PC-3 (cell line): ENCODE results near the gene OR2AT4. TPM values are rescaled to one million over a fixed set of nuclear protein-coding genes. Genes with fewer than 3 reads are reported as not detected.

Experiments
- ATAC-seq: fragments of 200-7000 bp; cut with Tn5 transposase; 2 replicates; pipeline ENCODE4 v1.9.1; 2020; ENCODE audit warnings: mild to moderate bottlenecking, moderate library complexity
- Bru-seq: library from RNA; stranded (reverse); fragments of 400-500 nt; gene quantifications from one replicate; lab custom pipeline; 2021; lab: Mats Ljungman, UMichigan
- BruChase-seq, 2 experiments: library from RNA; stranded (reverse); fragments of 400-500 nt; gene quantifications; one replicate each; lab custom pipeline; 2021; lab: Mats Ljungman, UMichigan
- BruUV-seq: library from RNA; stranded (reverse); fragments of 400-500 nt; replicated peaks from 2 replicates; lab custom pipeline; 2021; lab: Mats Ljungman, UMichigan
- CTCF ChIA-PET: fragments of 300-600 bp; sonication (Branson Sonifier 250); formaldehyde crosslinking; loops from one replicate; lab custom pipeline; 2022; ENCODE audit warnings: antibody characterized with exemption; lab: Charles Lee
- POLR2A ChIA-PET: fragments of 300-600 bp; sonication (Branson Sonifier 250); formaldehyde crosslinking; loops from one replicate; lab custom pipeline; 2022; ENCODE audit warnings: antibody characterized with exemption; ENCODE audit not compliant: unreplicated experiment; lab: Charles Lee
- DNase-seq: peaks from one replicate; pipeline ENCODE4 v3.0.0-alpha.2; 2015
- H2AFZ ChIP-seq: fragments of 300-600 bp; sonication (generic); 2 replicates; pipeline ENCODE4 v1.6.0; 2016; ENCODE audit warnings: antibody characterized with exemption, low read length
- H3F3A ChIP-seq: fragments of 300-600 bp; sonication (generic); one replicate; pipeline ENCODE4 v1.6.0; 2017; ENCODE audit warnings: antibody characterized with exemption, low read length, control low read depth, mild to moderate bottlenecking; ENCODE audit not compliant: unreplicated experiment
- H3K27ac ChIP-seq: fragments of 300-600 bp; sonication (generic); 2 replicates; pipeline ENCODE4 v1.5.1; 2016; ENCODE audit warnings: mild to moderate bottlenecking, low read length
- H3K27me3 ChIP-seq: fragments of 300-600 bp; sonication (generic); 2 replicates; pipeline ENCODE4 v1.6.1; 2016; ENCODE audit warnings: low read length, mixed read lengths
- H3K36me3 ChIP-seq: fragments of 300-600 bp; sonication (generic); 2 replicates; pipeline ENCODE4 v1.6.1; 2016; ENCODE audit warnings: low read depth, mixed run types, low read length, mixed read lengths
- H3K4me1 ChIP-seq: fragments of 300-600 bp; sonication (generic); 2 replicates; pipeline ENCODE4 v1.5.1; 2016; ENCODE audit warnings: low read length; ENCODE audit not compliant: insufficient read depth
- H3K4me2 ChIP-seq: fragments of 300-600 bp; sonication (generic); 2 replicates; pipeline ENCODE4 v1.6.0; 2016; ENCODE audit warnings: low read length
- H3K4me3 ChIP-seq: fragments of 300-600 bp; sonication (generic); 2 replicates; pipeline ENCODE4 v1.5.1; 2016; ENCODE audit warnings: mild to moderate bottlenecking, low read length, mixed read lengths
- H3K79me2 ChIP-seq: fragments of 300-600 bp; sonication (generic); 2 replicates; pipeline ENCODE4 v1.6.1; 2017; ENCODE audit warnings: low read length, mixed read lengths
- H3K9ac ChIP-seq: fragments of 300-600 bp; sonication (generic); 2 replicates; pipeline ENCODE4 v1.6.0; 2016; ENCODE audit warnings: mild to moderate bottlenecking, low read length
- H3K9me2 ChIP-seq: fragments of 300-600 bp; sonication (generic); replicated peaks from 2 replicates; pipeline ENCODE4 v1.6.1; 2016; ENCODE audit warnings: mixed run types, low read length, mixed read lengths
- H3K9me3 ChIP-seq: fragments of 300-600 bp; sonication (generic); 2 replicates; pipeline ENCODE4 v1.6.1; 2016; ENCODE audit warnings: low read length, mixed read lengths
- H4K20me1 ChIP-seq: fragments of 300-600 bp; sonication (generic); 2 replicates; pipeline ENCODE4 v1.6.1; 2016; ENCODE audit warnings: low read length, mixed read lengths
- EZH2 ChIP-seq: fragments of 300-600 bp; sonication (generic); IDR thresholded peaks from one replicate; pipeline ENCODE4 v1.6.1; 2017; ENCODE audit warnings: antibody characterized with exemption, mild to moderate bottlenecking, low read length; ENCODE audit not compliant: unreplicated experiment
- EZH2phosphoT487 ChIP-seq: fragments of 300-600 bp; sonication (generic); IDR thresholded peaks from 2 replicates; pipeline ENCODE4 v1.6.1; 2018; ENCODE audit warnings: mild to moderate bottlenecking, antibody characterized with exemption, low read length, borderline replicate concordance
- intact Hi-C: fragments of 100-400 bp; cut with micrococcal nuclease; formaldehyde crosslinking; loops from 2 replicates; pipeline ENCODE4 v1.9.0; 2023
- long read RNA-seq: library from polyadenylated mRNA; unstranded; transcript quantifications from one replicate; pipeline ENCODE4 v2.0.0, GENCODE V29; 2021; ENCODE audit not compliant: unreplicated experiment
- total RNA-seq: library from RNA; depleted of rRNA; stranded (reverse); fragments of >200 nt; gene quantifications from 2 replicates; pipeline ENCODE4 v1.2.3, GENCODE V29; 2014; rRNA removed
- TF ChIP-seq, protein P1 (sequence below): fragments of 300-600 bp; sonication (generic); conservative IDR thresholded peaks from 2 replicates; pipeline ENCODE4 v1.5.1; 2017; ENCODE audit warnings: antibody characterized with exemption, low read depth, mild to moderate bottlenecking, low read length

The OR2AT4 gene
- not detected in 2 replicates for total RNA-seq
- Bru-seq, nascent RNA = not detected
- not detected for BruChase-seq, experiment 1, labeled RNA remaining after a 6-hour chase
- BruChase-seq, experiment 2, labeled RNA remaining after a 2-hour chase = not detected
- long read RNA-seq = 0 reads

GRCh38 chr11:75096456-75097172, at the start of gene OR2AT4:
TSS of gene OR2AT4 (minus strand) at chr11:75096876.
- H3K4me2 ChIP-seq = no peak within 1 kb of the TSS
- no peaks in the 10 kb centered on the region for H3K79me2 ChIP-seq
- intact Hi-C loops = no loop called here
- no peak for DNase-seq
- no peaks in the 10 kb centered on the region for H3K4me1 ChIP-seq
- no peaks in the 10 kb centered on the region for H3K36me3 ChIP-seq
- no peaks in the 10 kb centered on the region for H4K20me1 ChIP-seq
- CTCF ChIA-PET = no interaction called here
- POLR2A ChIA-PET = interaction anchor here (0.6 kb wide), 1 partner anchor 474 kb away, joined by 4 read pairs; no protein-coding TSS in a partner anchor
- H3K9me2 ChIP-seq = no peaks in the 10 kb centered on the region
- no peak within 1 kb of the TSS for H3K27ac ChIP-seq
- no peak for TF ChIP-seq EZH2
- peaks cover 54% of the 10 kb centered on the region for H3K27me3 ChIP-seq
- H2AFZ ChIP-seq = no peak within 1 kb of the TSS
- no TSS peak for BruUV-seq
- no peaks in the 10 kb centered on the region for H3F3A ChIP-seq
- H3K4me3 ChIP-seq = no peak within 1 kb of the TSS
- ATAC-seq = no peak
- no peaks in the 10 kb centered on the region for H3K9me3 ChIP-seq
- H3K9ac ChIP-seq = no peak within 1 kb of the TSS

GRCh38 chr11:75145972-75146519, 49.4 kb upstream of the OR2AT4 start:
- Histone ChIP-seq H3K27me3 (peaks cover 52% of the 10 kb centered on the region), H3K27ac (no peak overlapping the region), H2AFZ (no peak overlapping the region), H3K36me3 (no peaks in the 10 kb centered on the region), H3F3A (no peaks in the 10 kb centered on the region), H3K9me2 (no peaks in the 10 kb centered on the region), H3K9ac (no peak overlapping the region), H3K79me2 (no peaks in the 10 kb centered on the region), H4K20me1 (no peaks in the 10 kb centered on the region), H3K4me2 (no peak overlapping the region), H3K4me1 (peaks cover 11% of the 10 kb centered on the region), H3K4me3 (no peak overlapping the region), H3K9me3 (no peaks in the 10 kb centered on the region)
- ATAC-seq = no peak
- CTCF ChIA-PET = interaction anchor here (0.6 to 2.0 kb wide), 3 partner anchors 59 to 331 kb away, joined by 3 to 18 read pairs (median 5); no protein-coding TSS in a partner anchor
- DNase-seq = no peak
- intact Hi-C loops = no loop called here
- TF ChIP-seq EZH2phosphoT487 (no peak), EZH2 (no peak)
- POLR2A ChIA-PET = no interaction called here
- no TSS peak for BruUV-seq

DNA sequence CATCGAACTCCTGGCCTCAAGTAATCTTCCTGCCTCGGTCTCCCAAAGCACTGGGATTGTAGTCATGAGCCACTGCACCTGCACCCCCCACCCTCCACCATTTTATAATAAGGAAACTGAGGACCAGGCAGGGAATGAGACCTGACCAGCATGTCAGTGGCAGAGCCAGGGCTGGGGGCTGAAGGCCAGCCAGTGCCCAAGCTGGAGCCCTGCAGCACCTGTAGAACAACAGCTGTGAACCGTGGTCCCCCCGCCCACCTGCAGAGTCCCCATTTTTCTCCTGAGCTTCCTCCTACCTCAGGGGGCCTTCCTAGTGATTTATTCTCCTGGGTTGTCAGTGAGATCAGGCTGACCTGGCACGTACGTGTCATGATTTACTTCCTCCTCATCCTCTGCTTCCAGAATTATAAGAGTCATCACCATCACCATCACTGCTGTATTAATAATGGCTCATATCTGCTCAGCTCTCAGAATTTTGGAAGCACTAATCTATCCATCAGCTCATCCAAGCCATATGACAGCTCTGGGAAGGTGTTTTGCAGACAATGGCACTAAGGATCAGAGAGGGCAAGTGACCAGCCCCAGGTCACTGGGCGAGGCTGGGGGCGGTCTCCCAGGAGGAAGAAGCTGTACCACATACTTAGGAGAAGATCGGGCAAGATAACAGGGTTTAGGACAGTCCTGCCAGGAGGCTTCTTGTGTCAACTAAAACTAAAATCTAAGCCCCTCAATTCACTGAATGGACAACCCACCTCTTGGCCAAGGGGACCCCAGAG, 48.7 kb upstream of the OR2AT4 start:
- intact Hi-C loops = no loop called here
- ChIA-PET CTCF (interaction anchor here (0.6 to 2.0 kb wide), 4 partner anchors 60 to 330 kb away, joined by 3 to 18 read pairs (median 6); partner anchors contain the start of gene NEU3), POLR2A (no interaction called here)
- Histone ChIP-seq H3F3A (no peaks in the 10 kb centered on the region), H2AFZ (no peak overlapping the region), H3K36me3 (no peaks in the 10 kb centered on the region), H3K9me2 (no peaks in the 10 kb centered on the region), H3K4me3 (no peak overlapping the region), H3K27ac (no peak overlapping the region), H3K4me2 (no peak overlapping the region), H3K79me2 (no peaks in the 10 kb centered on the region), H3K9ac (no peak overlapping the region), H4K20me1 (no peaks in the 10 kb centered on the region), H3K9me3 (no peaks in the 10 kb centered on the region), H3K4me1 (peaks cover 11% of the 10 kb centered on the region), H3K27me3 (peaks cover 45% of the 10 kb centered on the region)
- no peak for DNase-seq
- no peak for ATAC-seq
- TF ChIP-seq EZH2 (no peak), EZH2phosphoT487 (no peak)
- TF ChIP-seq, protein P1, sequence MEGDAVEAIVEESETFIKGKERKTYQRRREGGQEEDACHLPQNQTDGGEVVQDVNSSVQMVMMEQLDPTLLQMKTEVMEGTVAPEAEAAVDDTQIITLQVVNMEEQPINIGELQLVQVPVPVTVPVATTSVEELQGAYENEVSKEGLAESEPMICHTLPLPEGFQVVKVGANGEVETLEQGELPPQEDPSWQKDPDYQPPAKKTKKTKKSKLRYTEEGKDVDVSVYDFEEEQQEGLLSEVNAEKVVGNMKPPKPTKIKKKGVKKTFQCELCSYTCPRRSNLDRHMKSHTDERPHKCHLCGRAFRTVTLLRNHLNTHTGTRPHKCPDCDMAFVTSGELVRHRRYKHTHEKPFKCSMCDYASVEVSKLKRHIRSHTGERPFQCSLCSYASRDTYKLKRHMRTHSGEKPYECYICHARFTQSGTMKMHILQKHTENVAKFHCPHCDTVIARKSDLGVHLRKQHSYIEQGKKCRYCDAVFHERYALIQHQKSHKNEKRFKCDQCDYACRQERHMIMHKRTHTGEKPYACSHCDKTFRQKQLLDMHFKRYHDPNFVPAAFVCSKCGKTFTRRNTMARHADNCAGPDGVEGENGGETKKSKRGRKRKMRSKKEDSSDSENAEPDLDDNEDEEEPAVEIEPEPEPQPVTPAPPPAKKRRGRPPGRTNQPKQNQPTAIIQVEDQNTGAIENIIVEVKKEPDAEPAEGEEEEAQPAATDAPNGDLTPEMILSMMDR = no peak
- BruUV-seq = no TSS peak
